Smooth muscle cell (in vitro differentiated cells): Measurements from ENCODE around the gene NEU2. TPM values are rescaled to one million over a fixed set of nuclear protein-coding genes. Genes with fewer than 3 reads are reported as not detected.

Experiments used
- DNase-seq: peaks from one replicate; lab custom pipeline; 2025; ENCODE audit not compliant: unreplicated experiment; lab: John Stamatoyannopoulos, UW
- H2AFZ ChIP-seq: fragments of 200-600 bp; sonication (generic); 2 replicates; pipeline ENCODE4 v1.6.0; 2016; ENCODE audit warnings: antibody characterized with exemption, low read depth, mild to moderate bottlenecking
- H3F3A ChIP-seq: fragments of 200-600 bp; sonication (generic); 2 replicates; pipeline ENCODE4 v1.6.0; 2017; ENCODE audit warnings: antibody characterized with exemption, low read depth
- H3K27ac ChIP-seq: fragments of 200-600 bp; sonication (generic); 2 replicates; pipeline ENCODE4 v1.5.1; 2016; ENCODE audit warnings: low read depth, mild to moderate bottlenecking
- H3K27me3 ChIP-seq: fragments of 200-600 bp; sonication (generic); 2 replicates; pipeline ENCODE4 v1.6.1; 2016; ENCODE audit warnings: low read depth, mild to moderate bottlenecking
- H3K36me3 ChIP-seq: fragments of 200-600 bp; sonication (generic); 2 replicates; pipeline ENCODE4 v1.5.1; 2016; ENCODE audit warnings: low read depth
- H3K4me1 ChIP-seq: fragments of 200-600 bp; sonication (generic); 2 replicates; pipeline ENCODE4 v1.5.1; 2016; ENCODE audit warnings: low read depth
- H3K4me2 ChIP-seq: fragments of 200-600 bp; sonication (generic); 2 replicates; pipeline ENCODE4 v1.6.0; 2016; ENCODE audit warnings: mild to moderate bottlenecking
- H3K4me3 ChIP-seq: fragments of 200-600 bp; sonication (generic); 2 replicates; pipeline ENCODE4 v1.5.1; 2016; ENCODE audit warnings: mild to moderate bottlenecking
- H3K79me2 ChIP-seq: fragments of 200-600 bp; sonication (generic); 2 replicates; pipeline ENCODE4 v1.6.0; 2016; ENCODE audit warnings: low read depth, mild to moderate bottlenecking
- H3K9ac ChIP-seq: fragments of 200-600 bp; sonication (generic); 2 replicates; pipeline ENCODE4 v1.6.0; 2016; ENCODE audit warnings: low read depth
- H3K9me3 ChIP-seq: fragments of 200-600 bp; sonication (generic); replicated peaks from 2 replicates; pipeline ENCODE4 v1.5.1; 2016; ENCODE audit warnings: low read depth
- H4K20me1 ChIP-seq: fragments of 200-600 bp; sonication (generic); 2 replicates; pipeline ENCODE4 v1.6.0; 2016; ENCODE audit warnings: low read depth
- WGBS: methylation state at CpG from one replicate; pipeline ENCODE4 v1.1.7; 2016; ENCODE audit warnings: low lambda C conversion rate; 5-methylcytosine and 5-hydroxymethylcytosine counted together
- polyA plus RNA-seq: library from polyadenylated mRNA; unstranded; fragments of >200 nt; fragmentation: Nextera tagmentation; extraction: Ambion mirVana; gene quantifications from 2 replicates; pipeline ENCODE4 v1.2.1, GENCODE V29; 2016
- total RNA-seq: library from RNA; depleted of rRNA; stranded (reverse); fragments of >200 nt; gene quantifications from 2 replicates; pipeline ENCODE4 v1.2.3, GENCODE V29; 2014
- TF ChIP-seq, protein P1 (sequence below): fragments of 200-600 bp; sonication (generic); IDR thresholded peaks from 2 replicates; pipeline ENCODE4 v1.5.1; 2017; ENCODE audit warnings: borderline replicate concordance, mild to moderate bottlenecking, antibody characterized with exemption; ENCODE audit not compliant: insufficient read depth, poor library complexity, severe bottlenecking

Gene NEU2
- total and polyA plus RNA-seq, 2 experiments from 2014 or later, result 0.94 TPM; not detected in 1

GRCh38 chr2:233021771-233022170, 10.7 kb upstream of the NEU2 start:
- no peaks in the 10 kb centered on the region for H4K20me1 ChIP-seq
- no peak overlapping the region for H3K4me2 ChIP-seq
- H3K4me1 ChIP-seq, result no peaks in the 10 kb centered on the region
- no peak overlapping the region for H3K9ac ChIP-seq
- H3K27ac ChIP-seq, result no peak overlapping the region
- WGBS, result 65% methylated on average over 8 of the region's 8 CpGs
- no peak for DNase-seq
- H3K4me3 ChIP-seq, result no peak overlapping the region
- TF ChIP-seq, protein P1, sequence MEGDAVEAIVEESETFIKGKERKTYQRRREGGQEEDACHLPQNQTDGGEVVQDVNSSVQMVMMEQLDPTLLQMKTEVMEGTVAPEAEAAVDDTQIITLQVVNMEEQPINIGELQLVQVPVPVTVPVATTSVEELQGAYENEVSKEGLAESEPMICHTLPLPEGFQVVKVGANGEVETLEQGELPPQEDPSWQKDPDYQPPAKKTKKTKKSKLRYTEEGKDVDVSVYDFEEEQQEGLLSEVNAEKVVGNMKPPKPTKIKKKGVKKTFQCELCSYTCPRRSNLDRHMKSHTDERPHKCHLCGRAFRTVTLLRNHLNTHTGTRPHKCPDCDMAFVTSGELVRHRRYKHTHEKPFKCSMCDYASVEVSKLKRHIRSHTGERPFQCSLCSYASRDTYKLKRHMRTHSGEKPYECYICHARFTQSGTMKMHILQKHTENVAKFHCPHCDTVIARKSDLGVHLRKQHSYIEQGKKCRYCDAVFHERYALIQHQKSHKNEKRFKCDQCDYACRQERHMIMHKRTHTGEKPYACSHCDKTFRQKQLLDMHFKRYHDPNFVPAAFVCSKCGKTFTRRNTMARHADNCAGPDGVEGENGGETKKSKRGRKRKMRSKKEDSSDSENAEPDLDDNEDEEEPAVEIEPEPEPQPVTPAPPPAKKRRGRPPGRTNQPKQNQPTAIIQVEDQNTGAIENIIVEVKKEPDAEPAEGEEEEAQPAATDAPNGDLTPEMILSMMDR, result no peak
- H2AFZ ChIP-seq, result no peak overlapping the region
- no peaks in the 10 kb centered on the region for H3K27me3 ChIP-seq
- H3K9me3 ChIP-seq, result no peaks in the 10 kb centered on the region
- H3K36me3 ChIP-seq, result no peaks in the 10 kb centered on the region
- no peaks in the 10 kb centered on the region for H3F3A ChIP-seq
- H3K79me2 ChIP-seq, result no peaks in the 10 kb centered on the region

DNA sequence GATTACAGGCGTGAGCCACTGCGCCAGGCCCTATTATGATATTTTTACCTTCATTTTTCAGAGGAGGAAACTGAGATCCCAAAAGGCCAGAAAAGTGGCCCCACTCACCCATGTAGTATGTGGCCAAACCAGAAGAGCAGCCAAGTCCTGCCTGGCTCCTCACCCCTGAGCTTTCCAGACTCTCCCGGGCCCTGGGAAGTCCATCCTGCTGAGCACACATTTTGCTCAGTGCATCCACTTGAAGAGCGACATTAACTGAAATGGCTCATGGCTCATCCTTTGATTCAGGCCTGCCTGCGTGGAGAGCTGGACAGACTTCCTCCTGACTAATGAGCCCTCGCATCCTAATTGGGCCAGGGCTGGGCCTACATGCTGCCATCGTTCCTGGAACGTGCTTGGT, 9.9 kb upstream of the NEU2 start:
- DNase-seq, result no peak
- Histone ChIP-seq H3K79me2 (no peaks in the 10 kb centered on the region), H3K9me3 (no peaks in the 10 kb centered on the region), H3F3A (no peaks in the 10 kb centered on the region), H3K9ac (no peak overlapping the region), H3K27ac (peak overlapping the region; percentile 15), H3K4me2 (no peak overlapping the region), H3K36me3 (no peaks in the 10 kb centered on the region), H3K27me3 (no peaks in the 10 kb centered on the region), H2AFZ (no peak overlapping the region), H3K4me1 (no peaks in the 10 kb centered on the region), H4K20me1 (no peaks in the 10 kb centered on the region), H3K4me3 (no peak overlapping the region)
- TF ChIP-seq, protein P1, result no peak
- 74% methylated on average over 8 of the region's 8 CpGs for WGBS

DNA sequence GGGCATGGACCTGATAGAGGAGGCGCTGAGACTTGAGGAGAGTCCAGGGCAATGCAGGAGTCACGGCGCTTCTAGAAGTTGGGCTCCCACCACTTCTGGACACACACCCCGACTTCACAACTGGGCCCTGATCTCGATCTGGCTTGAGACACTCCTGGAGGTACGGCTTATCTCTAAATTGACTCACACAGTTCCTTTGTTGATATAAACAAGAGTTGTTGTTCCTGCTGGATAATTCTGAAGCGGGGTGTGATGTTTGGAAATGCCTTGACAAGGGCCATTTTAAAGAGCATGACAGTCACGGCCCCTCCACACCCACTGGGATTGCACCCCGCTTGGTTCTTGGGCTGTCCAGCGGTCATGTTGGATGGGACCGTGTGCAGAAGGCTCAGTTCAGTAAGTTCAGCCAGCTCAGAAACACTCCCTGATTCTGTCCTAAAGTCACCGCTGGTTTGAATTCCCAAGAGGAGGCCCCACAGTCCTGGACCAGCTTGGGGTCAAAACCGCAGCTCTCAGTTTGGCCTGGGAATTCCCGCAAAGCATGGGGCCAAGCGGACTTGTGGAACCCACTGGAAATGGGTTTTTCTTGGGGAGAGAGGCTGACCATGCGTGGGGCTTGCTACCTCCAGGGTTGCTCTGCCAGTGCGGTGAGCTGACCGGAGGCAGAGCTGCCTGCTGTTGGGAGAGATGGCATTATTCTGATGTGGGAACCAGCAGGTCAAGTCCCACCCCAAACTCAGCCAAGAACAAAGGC, 9.3 kb upstream of the NEU2 start:
- 94% methylated on average over 18 of the region's 18 CpGs for WGBS
- H3K4me1 ChIP-seq, result no peaks in the 10 kb centered on the region

More for the DNA sequence above, 9.3 kb upstream of the NEU2 start:
- Histone ChIP-seq H3K4me3 (no peak overlapping the region), H3K9me3 (no peaks in the 10 kb centered on the region), H3K9ac (no peak overlapping the region), H3F3A (no peaks in the 10 kb centered on the region), H2AFZ (no peak overlapping the region), H3K27ac (no peak overlapping the region), H3K79me2 (no peaks in the 10 kb centered on the region), H3K27me3 (no peaks in the 10 kb centered on the region), H3K4me2 (no peak overlapping the region), H3K36me3 (no peaks in the 10 kb centered on the region), H4K20me1 (no peaks in the 10 kb centered on the region)
- DNase-seq, result no peak
- TF ChIP-seq, protein P1, result no peak
